Gastroesophageal sphincter (tissue), 4 donors: ENCODE results near the gene TNNT3. TPM values are rescaled to one million over a fixed set of nuclear protein-coding genes. Genes with fewer than 3 reads are reported as not detected.

ENCODE experiments used
- ATAC-seq: fragments of 150-250 bp; one replicate; pipeline ENCODE4 v1.9.1; 2016; ENCODE audit warnings: mild to moderate bottlenecking, moderate library complexity
- H3K27ac ChIP-seq, 4 donors: fragments of 200-600 bp; sonication (generic) in 3 of 4; 1 replicate in 3 of 4; 2 replicates in 1 of 4; pipeline ENCODE4 v1.5.1; 2016 to 2019
- H3K27me3 ChIP-seq: fragments of 200-600 bp; sonication (generic); one replicate; pipeline ENCODE4 v1.5.1; 2019
- H3K36me3 ChIP-seq, 2 donors: fragments of 200-600 bp; sonication (generic); one replicate each; pipeline ENCODE4 v1.5.1; 2019; ENCODE audit warnings: control low read depth in 1 of 2
- H3K4me1 ChIP-seq, 3 donors: fragments of 200-600 bp; sonication (generic); 1 replicate in 2 of 3; 2 replicates in 1 of 3; pipeline ENCODE4 v1.5.1; 2016 to 2019; ENCODE audit warnings: control low read depth in 2 of 3
- H3K4me3 ChIP-seq, 2 donors: fragments of 200-600 bp; sonication (generic); one replicate each; pipeline ENCODE4 v1.5.1; 2019; ENCODE audit warnings: mild to moderate bottlenecking in 1 of 2, moderate library complexity in 1 of 2
- H3K9me3 ChIP-seq, 3 donors: fragments of 200-600 bp; sonication (generic); one replicate each; pipeline ENCODE4 v1.5.1; 2017 to 2019; ENCODE audit warnings: control low read depth in 2 of 3
- CTCF ChIP-seq, 4 experiments: fragments of 200-600 bp in 2 of 4; fragments of 450-650 bp in 2 of 4; sonication (generic) in 1 of 4; IDR thresholded peaks; one replicate each; pipeline ENCODE4 v1.5.1; 2017 to 2019; ENCODE audit warnings: antibody characterized with exemption in 4 of 4, mild to moderate bottlenecking in 2 of 4, moderate library complexity in 2 of 4
- EP300 ChIP-seq: sonication (generic); formaldehyde crosslinking; IDR thresholded peaks from one replicate; pipeline ENCODE4 v1.6.1; 2017; ENCODE audit warnings: antibody characterized with exemption, mild to moderate bottlenecking
- POLR2A ChIP-seq, 2 donors: fragments of 450-650 bp; IDR thresholded peaks; one replicate each; pipeline ENCODE4 v1.6.1; 2017; ENCODE audit warnings: antibody characterized with exemption in 2 of 2, mild to moderate bottlenecking in 2 of 2, moderate library complexity in 1 of 2
- POLR2AphosphoS5 ChIP-seq: sonication (generic); formaldehyde crosslinking; IDR thresholded peaks from one replicate; pipeline ENCODE4 v1.6.1; 2017; ENCODE audit warnings: antibody characterized with exemption
- WGBS, 2 donors: methylation state at CpG; one replicate each; pipeline ENCODE4 v1.1.5; 2018; ENCODE audit warnings: low coverage in 1 of 2; 5-methylcytosine and 5-hydroxymethylcytosine counted together
- total RNA-seq, 4 donors: library from RNA; depleted of rRNA; stranded (reverse); fragments of >200 nt; gene quantifications; one replicate each; pipeline ENCODE4 v1.1.0, GENCODE V29; 2016

The TNNT3 gene
- total RNA-seq, 4 donors from 2014 or later = 1.7 to 4.3 (median 2.5) TPM

GRCh38 chr11:1913271-1914060 lies 6.0 kb upstream of the TNNT3 start:
- Histone ChIP-seq H3K27ac (no peak overlapping the region), H3K4me3 (no peak overlapping the region), H3K9me3 (no peaks in the 10 kb centered on the region), H3K27me3 (no peaks in the 10 kb centered on the region), H3K4me1 (peaks cover 0 to 11% (median 6%) of the 10 kb centered on the region in 3 donors), H3K36me3 (no peaks in the 10 kb centered on the region)
- WGBS, 2 donors = 91 to 95% methylated on average over 9 to 20 of the region's 31 CpGs
- ATAC-seq = no peak
- TF ChIP-seq POLR2A (IDR thresholded peaks at IDR 0.05) (no peak), POLR2AphosphoS5 (no peak), EP300 (no peak), CTCF (IDR thresholded peaks at IDR 0.05) (no peak)

GRCh38 chr11:1915795-1916131 lies 3.7 kb upstream of the TNNT3 start:
- Histone ChIP-seq H3K4me3 (no peak overlapping the region), H3K27me3 (peaks cover 6% of the 10 kb centered on the region), H3K27ac (no peak overlapping the region), H3K9me3 (no peaks in the 10 kb centered on the region), H3K4me1 (peaks cover 0 to 4% (median 2%) of the 10 kb centered on the region in 3 donors), H3K36me3 (no peaks in the 10 kb centered on the region)
- WGBS, 2 donors = 74 to 87% methylated on average over 2 of the region's 2 CpGs
- no peak for TF ChIP-seq EP300
- TF ChIP-seq POLR2AphosphoS5 = no peak
- no peak for TF ChIP-seq CTCF (IDR thresholded peaks at IDR 0.05)
- no peak for TF ChIP-seq POLR2A (IDR thresholded peaks at IDR 0.05)
- ATAC-seq = no peak

- 63% methylated on average over 2 of the region's 14 CpGs; no CpG with 5 or more reads in 1 of the 2 donors for WGBS, 2 donors
- Histone ChIP-seq H3K27me3 (peaks cover 8% of the 10 kb centered on the region), H3K36me3 (no peaks in the 10 kb centered on the region), H3K9me3 (no peaks in the 10 kb centered on the region), H3K4me1 (peaks cover 0 to 10% (median 8%) of the 10 kb centered on the region in 3 donors), H3K4me3 (no peak overlapping the region), H3K27ac (peak overlapping the region in 1 of 4 donors; percentile 40)
- TF ChIP-seq EP300 = no peak
- no peak for TF ChIP-seq POLR2AphosphoS5
- no peak for TF ChIP-seq POLR2A (IDR thresholded peaks at IDR 0.05)
- no peak for TF ChIP-seq CTCF (IDR thresholded peaks at IDR 0.05)
- no peak for ATAC-seq
These were observed 3.1 kb upstream of the TNNT3 start for GRCh38 chr11:1916132-1916985.

- no peak for ATAC-seq
- Histone ChIP-seq H3K4me3 (no peak overlapping the region), H3K27ac (peak overlapping the region in 1 of 4 donors; percentile 40), H3K9me3 (no peaks in the 10 kb centered on the region), H3K4me1 (peaks cover 0 to 15% (median 14%) of the 10 kb centered on the region in 3 donors), H3K36me3 (no peaks in the 10 kb centered on the region), H3K27me3 (peaks cover 8% of the 10 kb centered on the region)
- TF ChIP-seq POLR2AphosphoS5 (no peak), CTCF (IDR thresholded peaks at IDR 0.05) (no peak), EP300 (no peak), POLR2A (IDR thresholded peaks at IDR 0.05) (no peak)
- WGBS, 2 donors = no CpG with 5 or more reads among the region's 8 CpGs
These were observed 2.4 kb upstream of the TNNT3 start for GRCh38 chr11:1916986-1917522.
